Smooth muscle cell (in vitro differentiated cells): ENCODE measurements around the gene NUP188. TPM values are rescaled to one million over a fixed set of nuclear protein-coding genes. Genes with fewer than 3 reads are reported as not detected.

ENCODE experiments used
- DNase-seq: peaks from one replicate; lab custom pipeline; 2025; ENCODE audit not compliant: unreplicated experiment; lab: John Stamatoyannopoulos, UW
- H2AFZ ChIP-seq: fragments of 200-600 bp; sonication (generic); 2 replicates; pipeline ENCODE4 v1.6.0; 2016; ENCODE audit warnings: antibody characterized with exemption, low read depth, mild to moderate bottlenecking
- H3F3A ChIP-seq: fragments of 200-600 bp; sonication (generic); 2 replicates; pipeline ENCODE4 v1.6.0; 2017; ENCODE audit warnings: antibody characterized with exemption, low read depth
- H3K27ac ChIP-seq: fragments of 200-600 bp; sonication (generic); 2 replicates; pipeline ENCODE4 v1.5.1; 2016; ENCODE audit warnings: low read depth, mild to moderate bottlenecking
- H3K27me3 ChIP-seq: fragments of 200-600 bp; sonication (generic); 2 replicates; pipeline ENCODE4 v1.6.1; 2016; ENCODE audit warnings: low read depth, mild to moderate bottlenecking
- H3K36me3 ChIP-seq: fragments of 200-600 bp; sonication (generic); 2 replicates; pipeline ENCODE4 v1.5.1; 2016; ENCODE audit warnings: low read depth
- H3K4me1 ChIP-seq: fragments of 200-600 bp; sonication (generic); 2 replicates; pipeline ENCODE4 v1.5.1; 2016; ENCODE audit warnings: low read depth
- H3K4me2 ChIP-seq: fragments of 200-600 bp; sonication (generic); 2 replicates; pipeline ENCODE4 v1.6.0; 2016; ENCODE audit warnings: mild to moderate bottlenecking
- H3K4me3 ChIP-seq: fragments of 200-600 bp; sonication (generic); 2 replicates; pipeline ENCODE4 v1.5.1; 2016; ENCODE audit warnings: mild to moderate bottlenecking
- H3K79me2 ChIP-seq: fragments of 200-600 bp; sonication (generic); 2 replicates; pipeline ENCODE4 v1.6.0; 2016; ENCODE audit warnings: low read depth, mild to moderate bottlenecking
- H3K9ac ChIP-seq: fragments of 200-600 bp; sonication (generic); 2 replicates; pipeline ENCODE4 v1.6.0; 2016; ENCODE audit warnings: low read depth
- H3K9me3 ChIP-seq: fragments of 200-600 bp; sonication (generic); replicated peaks from 2 replicates; pipeline ENCODE4 v1.5.1; 2016; ENCODE audit warnings: low read depth
- H4K20me1 ChIP-seq: fragments of 200-600 bp; sonication (generic); 2 replicates; pipeline ENCODE4 v1.6.0; 2016; ENCODE audit warnings: low read depth
- CTCF ChIP-seq: fragments of 200-600 bp; sonication (generic); IDR thresholded peaks from 2 replicates; pipeline ENCODE4 v1.5.1; 2017; ENCODE audit warnings: borderline replicate concordance, mild to moderate bottlenecking, antibody characterized with exemption; ENCODE audit not compliant: insufficient read depth, poor library complexity, severe bottlenecking
- WGBS: methylation state at CpG from one replicate; pipeline ENCODE4 v1.1.7; 2016; ENCODE audit warnings: low lambda C conversion rate; 5-methylcytosine and 5-hydroxymethylcytosine counted together
- polyA plus RNA-seq: library from polyadenylated mRNA; unstranded; fragments of >200 nt; fragmentation: Nextera tagmentation; extraction: Ambion mirVana; gene quantifications from 2 replicates; pipeline ENCODE4 v1.2.1, GENCODE V29; 2016
- total RNA-seq: library from RNA; depleted of rRNA; stranded (reverse); fragments of >200 nt; gene quantifications from 2 replicates; pipeline ENCODE4 v1.2.3, GENCODE V29; 2014

The NUP188 gene
- total and polyA plus RNA-seq, 2 experiments from 2014 or later = 31.9 to 45.8 TPM

- Histone ChIP-seq H3K27me3 (no peaks in the 10 kb centered on the region), H2AFZ (no peak overlapping the region), H3K9ac (peak overlapping the region; percentile 17), H3K27ac (peak overlapping the region; percentile 94), H3K4me1 (peaks cover 20% of the 10 kb centered on the region), H3K79me2 (peaks cover 56% of the 10 kb centered on the region), H3F3A (peaks cover 4% of the 10 kb centered on the region), H3K4me3 (no peak overlapping the region), H3K36me3 (peaks cover 6% of the 10 kb centered on the region), H3K9me3 (no peaks in the 10 kb centered on the region), H3K4me2 (peak overlapping the region; percentile 78), H4K20me1 (peaks cover 29% of the 10 kb centered on the region)
- WGBS = 61% methylated on average over 15 of the region's 15 CpGs
- no peak for DNase-seq
- TF ChIP-seq CTCF = no peak
Measured at GRCh38 chr9:128913048-128913900, 34.2 kb upstream of the NUP188 start.

GRCh38 chr9:128913995-128914772, 33.3 kb upstream of the NUP188 start:
- 81% methylated on average over 23 of the region's 23 CpGs for WGBS
- H3K9me3 ChIP-seq = no peaks in the 10 kb centered on the region
- TF ChIP-seq CTCF = no peak
- H3K79me2 ChIP-seq = peaks cover 51% of the 10 kb centered on the region
- H3K36me3 ChIP-seq = peaks cover 3% of the 10 kb centered on the region
- H3K4me2 ChIP-seq = no peak overlapping the region
- H3F3A ChIP-seq = peaks cover 4% of the 10 kb centered on the region
- H3K9ac ChIP-seq = no peak overlapping the region
- H3K27ac ChIP-seq = peak overlapping the region; percentile 94
- no peak for DNase-seq
- no peak overlapping the region for H2AFZ ChIP-seq
- peaks cover 24% of the 10 kb centered on the region for H4K20me1 ChIP-seq
- H3K4me3 ChIP-seq = no peak overlapping the region
- no peaks in the 10 kb centered on the region for H3K27me3 ChIP-seq
- peaks cover 20% of the 10 kb centered on the region for H3K4me1 ChIP-seq

GRCh38 chr9:128916204-128916603, 31.3 kb upstream of the NUP188 start:
- H3F3A ChIP-seq = peaks cover 4% of the 10 kb centered on the region
- DNase-seq = no peak
- no peak overlapping the region for H3K9ac ChIP-seq
- H3K27me3 ChIP-seq = no peaks in the 10 kb centered on the region
- no peaks in the 10 kb centered on the region for H3K9me3 ChIP-seq
- no peak overlapping the region for H3K4me2 ChIP-seq
- peaks cover 32% of the 10 kb centered on the region for H3K79me2 ChIP-seq
- H4K20me1 ChIP-seq = peaks cover 15% of the 10 kb centered on the region
- H3K27ac ChIP-seq = peak overlapping the region; percentile 19
- 84% methylated on average over 18 of the region's 18 CpGs for WGBS
- no peak overlapping the region for H3K4me3 ChIP-seq
- no peak for TF ChIP-seq CTCF
- H2AFZ ChIP-seq = no peak overlapping the region
- no peaks in the 10 kb centered on the region for H3K36me3 ChIP-seq
- peaks cover 20% of the 10 kb centered on the region for H3K4me1 ChIP-seq
